ENCODE results near the gene PDE5A. TPM values are rescaled to one million over a fixed set of nuclear protein-coding genes. Genes with fewer than 3 reads are reported as not detected.

The PDE5A gene
- total RNA-seq (1 to 10 TPM; 1.8 to 2.9 TPM), polyA plus RNA-seq (1 to 10 TPM in 1 of 2 donors, under 1 TPM in 1; 1.00 to 7.0 TPM)

GRCh38 chr4:119628281-119629141 is at the start of gene PDE5A:
Gene PDE5A (minus strand): TSS chr4:119628804. CDS start chr4:119628671, 133 bp downstream.
- Histone ChIP-seq H3K4me1 (ENCODE audit: insufficient read depth, low read length) (peaks cover 16% of the 10 kb centered on the region), H3K36me3 (ENCODE audit: insufficient read depth, low read length) (no peaks in the 10 kb centered on the region), H3K27me3 (ENCODE audit: insufficient read depth, low read length) (peaks cover 4% of the 10 kb centered on the region), H3K4me3 (ENCODE audit: low read length in 2 of 2) (peak within 1 kb of the TSS; percentile 33 to 67), H3K9me3 (ENCODE audit: control insufficient read depth in 1 of 2, low read length in 2 of 2) (no peaks in the 10 kb centered on the region), H3K27ac (ENCODE audit: low read depth, low read length) (peak within 1 kb of the TSS; percentile 48)
- intact Hi-C loops (cut with micrococcal nuclease): loop anchor here (1.0 to 5.0 kb wide), 7 partner anchors 71 to 856 kb away; partner anchors contain the start of gene USP53
- H3K27ac Mint-ChIP-seq: peak within 1 kb of the TSS; percentile 72 to 91 (median 85)
- no peaks in the 10 kb centered on the region for H3K9me3 Mint-ChIP-seq
- H3K36me3 Mint-ChIP-seq: peaks cover 0 to 2% of the 10 kb centered on the region in 2 donors
- H3K27me3 Mint-ChIP-seq: peaks cover 4 to 7% of the 10 kb centered on the region in 2 donors
- ChIA-PET CTCF (ENCODE audit: partially characterized antibody) (interaction anchor here (0.7 to 2.6 kb wide), 38 partner anchors 8 to 943 kb away, joined by 3 to 18 read pairs (median 3); partner anchors contain the start of gene METTL14), POLR2A (ENCODE audit: partially characterized antibody) (interaction anchor here (1.2 to 2.0 kb wide), 3 partner anchors 174 to 1349 kb away, joined by 3 to 7 read pairs (median 5); a partner anchor contains a TSS)
- peak; percentile 67 to 75 (median 71) for DNase-seq
- peak within 1 kb of the TSS; percentile 89 to 94 (median 92) for H3K4me3 Mint-ChIP-seq
- peaks cover 7 to 26% (median 16%) of the 10 kb centered on the region in 4 donors for H3K4me1 Mint-ChIP-seq

- H3K9me3 Mint-ChIP-seq: no peaks in the 10 kb centered on the region
- H3K27ac Mint-ChIP-seq: no peak overlapping the region
- Histone ChIP-seq H3K36me3 (ENCODE audit: insufficient read depth, low read length) (no peaks in the 10 kb centered on the region), H3K9me3 (ENCODE audit: control insufficient read depth in 1 of 2, low read length in 2 of 2) (no peaks in the 10 kb centered on the region), H3K27ac (ENCODE audit: low read depth, low read length) (no peak overlapping the region), H3K4me3 (ENCODE audit: low read length in 2 of 2) (no peak overlapping the region), H3K4me1 (ENCODE audit: insufficient read depth, low read length) (no peaks in the 10 kb centered on the region), H3K27me3 (ENCODE audit: insufficient read depth, low read length) (no peaks in the 10 kb centered on the region)
- no peaks in the 10 kb centered on the region for H3K4me1 Mint-ChIP-seq
- CTCF ChIA-PET (ENCODE audit: partially characterized antibody): no interaction called here
- H3K27me3 Mint-ChIP-seq: peaks cover 2 to 3% of the 10 kb centered on the region in 2 donors
- intact Hi-C loops (cut with micrococcal nuclease): no loop called here
- no peak for DNase-seq
- POLR2A ChIA-PET (ENCODE audit: partially characterized antibody): no interaction called here
- no peak overlapping the region for H3K4me3 Mint-ChIP-seq
- no peaks in the 10 kb centered on the region for H3K36me3 Mint-ChIP-seq
These were observed 47.5 kb upstream of the PDE5A start for GRCh38 chr4:119676101-119676500.

- H3K36me3 Mint-ChIP-seq: no peaks in the 10 kb centered on the region
- POLR2A ChIA-PET (ENCODE audit: partially characterized antibody): no interaction called here
- Histone ChIP-seq H3K36me3 (ENCODE audit: insufficient read depth, low read length) (no peaks in the 10 kb centered on the region), H3K27me3 (ENCODE audit: insufficient read depth, low read length) (no peaks in the 10 kb centered on the region), H3K9me3 (ENCODE audit: control insufficient read depth in 1 of 2, low read length in 2 of 2) (no peaks in the 10 kb centered on the region), H3K27ac (ENCODE audit: low read depth, low read length) (no peak overlapping the region), H3K4me3 (ENCODE audit: low read length in 2 of 2) (no peak overlapping the region), H3K4me1 (ENCODE audit: insufficient read depth, low read length) (no peaks in the 10 kb centered on the region)
- H3K27ac Mint-ChIP-seq: peak overlapping the region in 1 of 7 donors; percentile 37
- CTCF ChIA-PET (ENCODE audit: partially characterized antibody): no interaction called here
- H3K9me3 Mint-ChIP-seq: no peaks in the 10 kb centered on the region
- H3K4me1 Mint-ChIP-seq: no peaks in the 10 kb centered on the region
- intact Hi-C loops (cut with micrococcal nuclease): no loop called here
- no peak for DNase-seq
- H3K4me3 Mint-ChIP-seq: no peak overlapping the region
- H3K27me3 Mint-ChIP-seq: peaks cover 2 to 3% of the 10 kb centered on the region in 2 donors
These were observed 46.8 kb upstream of the PDE5A start for GRCh38 chr4:119675391-119675790.

GRCh38 chr4:119672938-119673337 is 44.3 kb upstream of the PDE5A start:
- no peaks in the 10 kb centered on the region for H3K36me3 Mint-ChIP-seq
- H3K9me3 ChIP-seq (ENCODE audit: control insufficient read depth in 1 of 2, low read length in 2 of 2): no peaks in the 10 kb centered on the region
- no peak overlapping the region for H3K27ac ChIP-seq (ENCODE audit: low read depth, low read length)
- no peak overlapping the region for H3K4me3 Mint-ChIP-seq
- H3K27me3 ChIP-seq (ENCODE audit: insufficient read depth, low read length): no peaks in the 10 kb centered on the region
- H3K27ac Mint-ChIP-seq: no peak overlapping the region
- no peaks in the 10 kb centered on the region for H3K4me1 ChIP-seq (ENCODE audit: insufficient read depth, low read length)
- POLR2A ChIA-PET (ENCODE audit: partially characterized antibody): no interaction called here
- peaks cover 0 to 3% of the 10 kb centered on the region in 2 donors for H3K27me3 Mint-ChIP-seq
- DNase-seq: no peak
- no peak overlapping the region for H3K4me3 ChIP-seq (ENCODE audit: low read length in 2 of 2)
- no peaks in the 10 kb centered on the region for H3K36me3 ChIP-seq (ENCODE audit: insufficient read depth, low read length)
- intact Hi-C loops (cut with micrococcal nuclease): no loop called here
- CTCF ChIA-PET (ENCODE audit: partially characterized antibody): no interaction called here
- no peaks in the 10 kb centered on the region for H3K9me3 Mint-ChIP-seq
- H3K4me1 Mint-ChIP-seq: no peaks in the 10 kb centered on the region

- H3K27me3 Mint-ChIP-seq: peaks cover 0 to 3% of the 10 kb centered on the region in 2 donors
- DNase-seq: no peak
- H3K4me3 Mint-ChIP-seq: no peak overlapping the region
- POLR2A ChIA-PET (ENCODE audit: partially characterized antibody): no interaction called here
- H3K36me3 Mint-ChIP-seq: no peaks in the 10 kb centered on the region
- CTCF ChIA-PET (ENCODE audit: partially characterized antibody): no interaction called here
- H3K27ac Mint-ChIP-seq: no peak overlapping the region
- H3K36me3 ChIP-seq (ENCODE audit: insufficient read depth, low read length): no peaks in the 10 kb centered on the region
- no peak overlapping the region for H3K4me3 ChIP-seq (ENCODE audit: low read length in 2 of 2)
- intact Hi-C loops (cut with micrococcal nuclease): no loop called here
- no peaks in the 10 kb centered on the region for H3K27me3 ChIP-seq (ENCODE audit: insufficient read depth, low read length)
- H3K9me3 ChIP-seq (ENCODE audit: control insufficient read depth in 1 of 2, low read length in 2 of 2): no peaks in the 10 kb centered on the region
- no peak overlapping the region for H3K27ac ChIP-seq (ENCODE audit: low read depth, low read length)
- H3K4me1 Mint-ChIP-seq: no peaks in the 10 kb centered on the region
- no peaks in the 10 kb centered on the region for H3K9me3 Mint-ChIP-seq
- H3K4me1 ChIP-seq (ENCODE audit: insufficient read depth, low read length): no peaks in the 10 kb centered on the region
These were observed 43.5 kb upstream of the PDE5A start for GRCh38 chr4:119672086-119672485.

- H3K27ac Mint-ChIP-seq: no peak overlapping the region
- H3K27ac ChIP-seq (ENCODE audit: low read depth, low read length): no peak overlapping the region
- H3K4me1 ChIP-seq (ENCODE audit: insufficient read depth, low read length): no peaks in the 10 kb centered on the region
- H3K36me3 Mint-ChIP-seq: no peaks in the 10 kb centered on the region
- no peak for DNase-seq
- H3K36me3 ChIP-seq (ENCODE audit: insufficient read depth, low read length): no peaks in the 10 kb centered on the region
- H3K4me3 Mint-ChIP-seq: no peak overlapping the region
- H3K9me3 ChIP-seq (ENCODE audit: control insufficient read depth in 1 of 2, low read length in 2 of 2): no peaks in the 10 kb centered on the region
- no peaks in the 10 kb centered on the region for H3K4me1 Mint-ChIP-seq
- peaks cover 0 to 3% of the 10 kb centered on the region in 2 donors for H3K27me3 Mint-ChIP-seq
- POLR2A ChIA-PET (ENCODE audit: partially characterized antibody): no interaction called here
- H3K4me3 ChIP-seq (ENCODE audit: low read length in 2 of 2): no peak overlapping the region
- CTCF ChIA-PET (ENCODE audit: partially characterized antibody): no interaction called here
- H3K27me3 ChIP-seq (ENCODE audit: insufficient read depth, low read length): no peaks in the 10 kb centered on the region
- intact Hi-C loops (cut with micrococcal nuclease): no loop called here
- no peaks in the 10 kb centered on the region for H3K9me3 Mint-ChIP-seq
These were observed 42.6 kb upstream of the PDE5A start for GRCh38 chr4:119671205-119671604.

- Mint-ChIP-seq H3K27ac (no peak overlapping the region), H3K27me3 (peaks cover 0 to 2% of the 10 kb centered on the region in 2 donors), H3K36me3 (no peaks in the 10 kb centered on the region), H3K4me3 (no peak overlapping the region), H3K4me1 (no peaks in the 10 kb centered on the region), H3K9me3 (peaks cover 0 to under 1% (median 0%) of the 10 kb centered on the region in 8 donors)
- Histone ChIP-seq H3K36me3 (ENCODE audit: insufficient read depth, low read length) (no peaks in the 10 kb centered on the region), H3K27me3 (ENCODE audit: insufficient read depth, low read length) (no peaks in the 10 kb centered on the region), H3K9me3 (ENCODE audit: control insufficient read depth in 1 of 2, low read length in 2 of 2) (no peaks in the 10 kb centered on the region), H3K4me3 (ENCODE audit: low read length in 2 of 2) (no peak overlapping the region), H3K27ac (ENCODE audit: low read depth, low read length) (no peak overlapping the region), H3K4me1 (ENCODE audit: insufficient read depth, low read length) (no peaks in the 10 kb centered on the region)
- intact Hi-C loops (cut with micrococcal nuclease): no loop called here
- ChIA-PET POLR2A (ENCODE audit: partially characterized antibody) (no interaction called here), CTCF (ENCODE audit: partially characterized antibody) (no interaction called here)
- no peak for DNase-seq
These were observed 39.2 kb upstream of the PDE5A start for GRCh38 chr4:119667802-119668201.

Data from CD4-positive, alpha-beta memory T cell (primary cell).